Activated naive CD4-positive, alpha-beta T cell treated with anti-CD3 and anti-CD28 coated beads, Interleukin-2, amount 50 U/mL, for 16 hours (primary cell): ENCODE results near the gene AHI1.

Experiments used
- DNase-seq: peaks from one replicate; pipeline ENCODE4 v3.0.0-alpha.2; 2020

AHI1 gene

GRCh38 chr6:135289816-135290215, 207.7 kb downstream of the AHI1 start:
- no peak for DNase-seq

- no peak for DNase-seq
Observed at GRCh38 chr6:135286962-135287538, 210.5 kb downstream of the AHI1 start.

- DNase-seq = no peak
Observed at GRCh38 chr6:135285165-135285564, 212.4 kb downstream of the AHI1 start.

- no peak for DNase-seq
Observed at GRCh38 chr6:135283926-135284325, 213.6 kb downstream of the AHI1 start.

- no peak for DNase-seq
Observed at GRCh38 chr6:135282395-135282794, 215.1 kb downstream of the AHI1 start.

- no peak for DNase-seq
Observed at GRCh38 chr6:135281964-135282363, 215.6 kb downstream of the AHI1 start.

GRCh38 chr6:135281227-135281626, 216.3 kb downstream of the AHI1 start:
- no peak for DNase-seq

GRCh38 chr6:135280375-135281136, 217.0 kb downstream of the AHI1 start:
- no peak for DNase-seq

GRCh38 chr6:135277422-135277821, 220.1 kb downstream of the AHI1 start:
- no peak for DNase-seq

GRCh38 chr6:135274561-135275293, 222.8 kb downstream of the AHI1 start:
- DNase-seq = no peak

- no peak for DNase-seq
Observed at GRCh38 chr6:135271626-135272025, 225.9 kb downstream of the AHI1 start.

- DNase-seq = no peak
Observed at GRCh38 chr6:135270676-135271536, 226.6 kb downstream of the AHI1 start.

- no peak for DNase-seq
Observed at GRCh38 chr6:135269481-135269891, 228.1 kb downstream of the AHI1 start.

- no peak for DNase-seq
Observed at GRCh38 chr6:135268740-135269139, 228.8 kb downstream of the AHI1 start.

GRCh38 chr6:135268263-135268662, 229.3 kb downstream of the AHI1 start:
- no peak for DNase-seq

GRCh38 chr6:135267085-135267484, 230.5 kb downstream of the AHI1 start:
- no peak for DNase-seq

GRCh38 chr6:135266675-135267074, 230.9 kb downstream of the AHI1 start:
- no peak for DNase-seq

- no peak for DNase-seq
Observed at GRCh38 chr6:135265278-135265677, 232.3 kb downstream of the AHI1 start.

- DNase-seq = no peak
Observed at GRCh38 chr6:135261872-135262725, 235.4 kb downstream of the AHI1 start.

- DNase-seq = no peak
Observed at GRCh38 chr6:135260612-135261011, 236.9 kb downstream of the AHI1 start.

- DNase-seq = no peak
Observed at GRCh38 chr6:135258970-135259369, 238.6 kb downstream of the AHI1 start.
